GM18909 (cell line): ENCODE measurements around the gene MMP2.

ENCODE experiments used
- ATAC-seq: cut with Tn5 transposase; IDR thresholded peaks from one replicate; pipeline ENCODE4 v1.9.1; 2021; ENCODE audit warnings: mild to moderate bottlenecking; ENCODE audit not compliant: unreplicated experiment, poor library complexity

The MMP2 gene

DNA sequence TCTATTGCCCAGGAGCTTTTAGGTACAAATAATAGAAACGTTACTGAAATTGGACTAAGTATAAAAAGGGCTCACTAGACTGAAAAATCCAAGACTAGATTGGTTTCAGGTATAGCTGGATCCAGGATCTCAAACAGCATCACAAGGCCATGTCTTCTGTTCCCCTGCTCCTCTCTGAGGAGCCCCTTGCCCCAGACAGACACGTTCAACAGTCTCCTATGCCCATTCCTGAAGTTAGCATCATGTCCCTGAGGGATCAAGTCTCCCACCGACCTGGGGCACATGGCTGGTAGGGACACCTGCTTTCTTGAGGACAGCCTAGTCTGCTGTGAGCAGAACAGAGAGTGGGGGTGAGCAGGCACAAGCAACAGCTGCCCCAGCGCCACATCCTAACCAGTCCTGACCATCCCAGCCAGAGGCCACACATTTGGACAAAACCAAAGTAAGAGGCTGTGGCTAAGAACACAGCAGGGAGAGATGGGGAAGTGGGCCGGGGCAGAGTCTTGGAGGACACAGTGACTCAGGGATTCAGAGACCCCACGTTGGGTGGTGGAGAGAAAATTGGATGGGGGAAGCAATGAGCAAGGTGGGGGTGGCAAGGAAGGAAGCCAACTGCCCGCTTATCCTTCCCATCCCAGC is 10.5 kb upstream of the MMP2 start:
- ATAC-seq: no peak

DNA sequence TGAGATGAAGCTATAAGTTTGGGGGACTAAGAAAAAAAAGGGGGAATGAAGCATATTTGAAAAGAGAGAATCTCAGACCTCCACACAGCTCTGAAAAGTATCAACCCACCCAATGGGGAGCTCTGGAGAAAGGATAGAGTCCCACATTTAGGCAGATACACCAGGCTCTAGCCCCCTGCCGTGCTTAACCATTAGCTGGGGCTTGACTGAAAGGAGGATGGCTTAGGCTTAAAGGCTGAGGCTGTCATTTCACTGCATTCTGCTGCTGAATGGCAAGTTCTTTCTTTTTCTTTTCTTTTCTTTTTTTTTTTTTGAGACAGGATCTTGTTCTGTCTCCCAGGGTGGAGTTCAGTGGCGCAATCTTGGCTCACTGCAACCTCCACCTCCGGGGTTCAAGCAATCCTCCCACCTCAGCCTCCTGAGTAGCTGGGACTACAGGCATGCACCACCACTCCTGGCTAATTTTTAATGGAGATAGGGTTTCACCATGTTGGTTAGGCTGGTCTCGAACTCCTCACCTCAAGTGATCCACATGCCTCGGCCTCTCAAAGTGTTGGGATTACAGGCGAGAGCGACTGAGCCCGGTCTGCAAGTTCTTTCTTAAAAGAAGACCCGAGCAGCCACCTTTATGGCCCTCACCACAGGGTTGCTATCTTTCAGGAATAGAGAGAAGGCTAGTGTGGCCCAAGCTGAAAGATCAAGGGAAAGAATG is 9.0 kb upstream of the MMP2 start:
- no peak for ATAC-seq

DNA sequence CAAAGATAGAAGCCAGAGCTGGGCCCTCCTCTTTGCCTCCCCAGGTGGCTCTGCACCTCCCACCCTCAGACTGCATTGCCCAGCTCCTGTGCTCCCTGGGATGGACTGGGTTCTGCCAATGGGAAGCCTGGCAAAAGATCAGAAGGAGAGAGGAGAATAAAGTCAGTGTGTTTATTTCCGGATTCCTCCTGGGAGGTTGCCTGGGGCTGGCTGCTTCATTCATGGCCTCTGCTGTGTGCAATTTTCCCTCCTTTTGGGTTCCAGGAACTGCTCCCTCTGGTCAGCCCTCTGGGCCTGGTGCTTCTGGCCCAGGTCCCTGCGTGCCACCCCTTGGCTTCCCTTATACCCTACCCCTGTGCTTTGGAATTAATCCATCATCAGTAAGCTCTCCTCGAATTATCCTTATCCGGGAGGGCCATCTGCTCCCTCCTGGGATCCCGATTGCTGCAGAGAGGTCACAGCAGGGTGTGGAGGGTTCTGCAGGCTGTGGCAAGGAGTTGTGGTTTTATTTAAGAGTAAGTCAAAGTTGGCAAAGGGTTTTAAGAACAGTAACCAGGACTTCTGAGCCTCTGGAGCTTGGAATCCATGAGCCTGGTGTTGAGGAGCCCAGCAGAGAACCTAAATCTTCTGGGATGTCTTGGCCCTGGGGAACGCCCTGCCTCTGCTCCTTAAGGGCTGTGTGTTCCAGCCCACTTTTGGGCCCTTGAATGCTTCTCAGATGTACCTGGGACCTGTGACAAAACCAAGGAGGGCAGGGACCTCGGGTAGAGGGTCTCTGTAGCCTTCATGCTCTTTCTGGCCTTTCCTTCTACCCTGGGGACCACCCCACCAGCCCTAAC is 8.2 kb upstream of the MMP2 start:
- ATAC-seq: no peak

DNA sequence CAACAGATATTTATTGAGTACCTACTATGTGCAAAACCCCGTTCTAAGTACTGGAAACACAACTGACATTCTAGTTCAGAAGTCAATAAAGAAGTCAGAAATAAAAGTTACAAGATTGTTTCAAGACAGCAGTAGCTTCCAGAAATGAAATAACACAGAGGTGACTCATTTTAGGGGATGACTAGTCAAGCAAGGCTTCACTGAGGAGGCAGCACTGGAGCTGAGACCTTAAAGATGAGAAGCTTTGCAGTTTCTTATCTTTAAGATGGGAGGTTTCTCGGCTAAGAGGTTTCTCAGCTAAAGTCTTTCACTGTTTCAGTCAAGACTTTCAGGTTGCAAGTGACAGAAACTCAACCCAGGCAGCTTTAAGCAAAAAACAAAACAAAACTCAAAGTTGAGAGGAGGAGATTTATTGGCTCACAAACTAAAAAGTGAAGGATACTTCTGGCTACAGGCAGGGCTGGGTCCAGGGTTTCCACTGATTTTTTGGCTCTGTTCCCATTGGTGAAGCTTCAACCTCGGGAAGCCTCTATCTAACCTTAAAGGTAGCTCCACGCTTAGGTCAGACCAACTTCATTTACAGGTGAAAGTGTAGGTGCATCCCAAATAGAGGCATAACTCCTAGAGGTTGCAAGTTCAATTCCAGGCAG is 7.4 kb upstream of the MMP2 start:
- no peak for ATAC-seq

DNA sequence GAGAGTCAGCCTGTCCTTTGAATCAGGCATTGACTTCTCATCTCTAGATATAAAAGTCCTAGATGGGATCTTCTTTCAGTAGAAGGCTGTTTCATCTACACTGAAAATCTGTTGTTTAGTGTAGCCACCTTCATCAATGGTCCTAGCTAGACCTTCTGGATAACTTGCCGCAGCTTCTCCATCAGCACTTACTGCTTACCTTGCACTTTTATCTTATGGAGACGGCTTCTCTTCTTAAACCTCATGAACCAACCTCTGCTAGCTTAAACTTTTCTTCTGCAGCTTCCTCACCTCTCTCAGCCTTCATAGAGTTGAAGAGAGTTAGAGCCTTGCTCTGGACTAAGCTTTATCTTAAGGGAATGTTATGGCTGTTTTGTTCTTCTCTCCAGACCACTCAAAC is 5.4 kb upstream of the MMP2 start:
- no peak for ATAC-seq

DNA sequence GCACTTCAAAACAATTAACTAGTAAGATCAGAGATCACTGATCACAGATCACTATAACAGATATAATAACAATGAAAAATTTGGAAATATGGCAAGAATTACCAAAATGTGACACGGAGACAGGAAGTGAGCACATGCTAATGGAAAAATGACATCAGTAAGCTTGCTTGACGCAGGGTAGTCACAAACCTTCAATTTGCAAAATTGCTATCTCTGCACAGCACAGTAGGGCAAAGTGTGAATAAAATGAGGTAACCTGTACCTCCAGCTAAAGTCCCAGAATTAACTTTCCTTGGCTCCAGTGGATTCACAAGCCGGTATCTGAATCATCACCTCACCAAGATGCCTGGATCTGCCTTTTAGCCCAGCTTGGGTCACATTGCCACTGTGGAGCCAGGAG is 4.2 kb upstream of the MMP2 start:
- no peak for ATAC-seq

DNA sequence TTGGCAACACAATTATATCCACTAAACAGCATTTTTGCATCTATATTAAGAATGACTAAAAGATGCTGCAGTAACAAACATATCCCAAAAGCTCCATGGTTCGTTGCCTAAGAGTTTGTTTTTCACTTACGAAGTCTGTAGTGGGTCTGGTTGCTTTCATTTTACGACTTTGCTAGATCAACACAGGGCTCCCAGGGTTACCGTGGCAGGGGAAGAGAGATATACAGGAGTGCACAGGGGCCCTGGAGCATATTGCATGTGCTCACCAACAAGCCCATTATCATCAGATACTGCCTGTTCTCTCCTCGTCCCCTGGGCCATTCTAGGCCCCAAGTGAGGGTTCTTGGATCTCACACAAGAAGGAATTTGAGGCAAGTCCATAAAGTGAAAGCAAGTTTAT is 3.1 kb upstream of the MMP2 start:
- no peak for ATAC-seq

DNA sequence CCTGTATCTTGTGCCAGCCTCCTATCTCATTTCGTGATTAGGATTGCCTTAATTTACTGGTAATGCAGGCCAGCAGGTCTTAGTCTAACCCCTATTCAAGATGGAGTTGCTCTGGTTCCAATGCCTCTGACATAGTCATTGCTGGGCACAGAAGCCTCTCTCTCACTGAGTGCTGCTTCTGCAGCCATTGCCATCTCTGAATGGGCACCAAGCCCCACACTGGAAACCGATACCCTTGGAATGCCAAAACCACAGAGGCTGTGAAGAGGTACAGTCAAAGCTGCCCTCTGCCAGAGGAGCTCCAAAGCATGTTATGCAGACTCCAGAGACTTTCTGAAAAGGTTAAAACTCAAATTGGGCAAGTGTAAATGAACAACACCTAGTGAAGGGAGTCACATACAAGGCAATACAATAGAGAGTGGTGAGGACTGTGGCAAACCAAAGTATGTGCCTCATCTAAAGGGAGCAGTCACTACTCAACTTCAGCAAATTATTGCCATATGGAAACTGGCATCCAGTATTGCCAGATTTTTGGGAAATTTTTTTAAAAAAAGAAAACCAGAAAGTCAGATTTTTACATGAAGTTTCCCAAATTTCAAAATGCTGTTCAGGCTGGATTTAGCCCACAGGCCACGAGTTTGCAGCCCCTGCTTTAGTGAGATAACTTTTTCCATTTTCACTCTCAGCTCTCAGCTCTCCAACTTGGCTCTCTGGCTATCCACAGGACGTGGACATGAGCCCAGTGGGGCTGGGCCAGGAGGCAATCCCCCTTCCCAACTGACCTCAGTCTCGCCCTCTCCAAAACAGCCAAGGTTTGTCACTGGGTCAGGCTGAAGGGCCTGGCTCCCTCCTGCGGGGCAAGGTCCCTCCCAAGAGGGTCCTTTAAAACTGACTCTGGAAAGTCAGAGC is 2.1 kb upstream of the MMP2 start:
- no peak for ATAC-seq

DNA sequence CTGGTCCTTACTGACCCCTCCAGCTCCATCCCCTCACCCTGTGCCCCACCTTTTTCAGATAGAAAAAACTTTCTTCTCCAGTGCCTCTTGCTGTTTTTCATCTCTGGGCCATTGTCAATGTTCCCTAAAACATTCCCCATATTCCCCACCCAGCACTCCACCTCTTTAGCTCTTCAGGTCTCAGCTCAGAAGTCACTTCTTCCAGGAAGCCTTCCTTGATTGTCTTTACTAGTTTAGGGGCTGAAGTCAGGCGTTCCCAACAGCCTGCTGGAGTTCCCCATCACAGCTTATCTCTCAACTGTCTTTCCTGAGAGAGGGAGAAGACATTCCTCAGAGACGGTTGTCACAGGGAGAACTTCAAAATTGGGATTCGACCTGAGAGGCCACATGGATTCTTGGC is 1.3 kb upstream of the MMP2 start:
- no peak for ATAC-seq

DNA sequence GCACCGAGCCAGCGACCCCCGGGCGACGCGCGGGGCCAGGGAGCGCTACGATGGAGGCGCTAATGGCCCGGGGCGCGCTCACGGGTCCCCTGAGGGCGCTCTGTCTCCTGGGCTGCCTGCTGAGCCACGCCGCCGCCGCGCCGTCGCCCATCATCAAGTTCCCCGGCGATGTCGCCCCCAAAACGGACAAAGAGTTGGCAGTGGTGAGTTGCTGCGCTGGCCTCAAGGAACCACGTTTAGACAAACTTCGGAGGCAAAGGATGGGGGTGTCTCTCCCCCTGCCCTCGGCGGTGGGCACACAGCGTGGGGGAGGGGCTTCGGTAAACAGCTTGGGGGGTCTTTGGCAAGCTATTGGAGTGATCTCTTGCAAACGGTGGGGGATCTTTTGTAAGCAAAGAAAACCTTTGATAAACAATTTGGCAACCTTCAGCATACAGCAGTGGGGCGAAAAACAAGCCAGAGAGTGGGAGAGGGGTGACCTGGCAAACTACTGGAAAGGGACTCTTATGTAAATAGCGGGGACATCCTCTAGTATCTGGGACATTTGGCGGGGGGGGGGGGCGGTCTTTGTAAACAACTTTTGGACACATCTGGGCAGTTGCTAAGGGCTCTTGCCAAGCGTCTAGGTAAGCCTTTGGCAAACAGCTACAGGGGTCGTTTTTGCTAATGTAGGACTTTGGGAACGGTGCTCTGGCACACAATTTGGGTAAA is 587 bp downstream of the MMP2 start:
- ATAC-seq: no peak

DNA sequence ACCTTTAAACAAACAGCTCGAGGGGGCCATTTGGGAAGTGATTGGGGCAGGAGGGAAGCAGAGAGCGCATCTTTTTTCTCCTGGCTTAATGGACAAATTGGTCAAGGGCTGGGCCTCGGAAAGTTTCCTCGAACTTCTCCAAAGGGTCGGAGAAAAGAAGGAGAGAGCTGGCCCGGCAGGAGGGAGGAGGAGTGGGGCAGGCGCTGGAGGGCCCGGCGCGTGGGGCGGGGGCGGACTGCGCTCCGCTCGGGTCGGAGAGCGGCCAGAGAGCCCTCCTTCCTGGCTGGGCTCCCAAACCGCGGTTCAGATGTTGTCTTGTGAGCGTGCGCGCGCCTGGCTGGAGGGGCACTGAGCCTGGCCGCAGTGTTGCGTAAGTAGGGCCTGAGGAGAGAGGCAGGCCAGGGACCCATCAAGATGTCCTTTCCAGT is 1.2 kb downstream of the MMP2 start:
- no peak for ATAC-seq

DNA sequence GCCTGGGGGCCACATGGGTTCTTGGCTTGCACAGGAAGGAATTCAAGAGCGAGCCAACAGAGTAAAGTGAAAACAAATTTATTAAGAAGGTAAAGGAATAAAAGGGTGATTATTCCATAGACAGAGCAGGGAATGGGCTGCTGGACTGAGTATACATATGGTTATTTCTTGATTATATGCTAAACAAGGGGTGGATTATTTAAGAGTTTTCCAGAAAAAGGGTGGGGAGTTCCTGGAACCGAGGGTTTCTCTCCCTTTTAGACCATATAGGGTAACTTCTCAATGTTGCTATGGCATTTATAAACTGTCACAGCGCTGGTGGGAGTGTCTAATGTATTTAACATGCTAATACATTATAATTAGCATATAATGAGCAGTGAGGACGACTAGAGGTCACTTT is 2.0 kb downstream of the MMP2 start:
- no peak for ATAC-seq

DNA sequence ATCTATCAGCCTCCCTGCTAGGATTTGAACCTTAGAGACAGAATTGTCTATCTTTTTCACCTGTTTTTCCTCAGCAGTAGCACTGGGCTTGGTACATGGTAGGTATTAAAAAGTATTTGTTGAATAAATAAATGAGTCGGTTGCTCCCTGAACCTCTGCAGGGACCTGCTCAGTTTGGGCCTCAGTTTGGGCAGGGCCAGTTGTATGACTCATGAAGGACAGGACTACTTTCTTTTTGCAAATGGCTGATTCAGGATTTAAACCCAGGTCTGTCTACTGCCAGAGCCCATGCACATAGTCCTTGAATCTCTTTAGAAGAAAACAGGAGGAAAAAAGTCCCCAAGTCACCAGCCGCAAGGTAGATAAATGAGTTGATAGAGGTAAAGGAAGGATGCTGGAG is 3.1 kb downstream of the MMP2 start:
- ATAC-seq: no peak

DNA sequence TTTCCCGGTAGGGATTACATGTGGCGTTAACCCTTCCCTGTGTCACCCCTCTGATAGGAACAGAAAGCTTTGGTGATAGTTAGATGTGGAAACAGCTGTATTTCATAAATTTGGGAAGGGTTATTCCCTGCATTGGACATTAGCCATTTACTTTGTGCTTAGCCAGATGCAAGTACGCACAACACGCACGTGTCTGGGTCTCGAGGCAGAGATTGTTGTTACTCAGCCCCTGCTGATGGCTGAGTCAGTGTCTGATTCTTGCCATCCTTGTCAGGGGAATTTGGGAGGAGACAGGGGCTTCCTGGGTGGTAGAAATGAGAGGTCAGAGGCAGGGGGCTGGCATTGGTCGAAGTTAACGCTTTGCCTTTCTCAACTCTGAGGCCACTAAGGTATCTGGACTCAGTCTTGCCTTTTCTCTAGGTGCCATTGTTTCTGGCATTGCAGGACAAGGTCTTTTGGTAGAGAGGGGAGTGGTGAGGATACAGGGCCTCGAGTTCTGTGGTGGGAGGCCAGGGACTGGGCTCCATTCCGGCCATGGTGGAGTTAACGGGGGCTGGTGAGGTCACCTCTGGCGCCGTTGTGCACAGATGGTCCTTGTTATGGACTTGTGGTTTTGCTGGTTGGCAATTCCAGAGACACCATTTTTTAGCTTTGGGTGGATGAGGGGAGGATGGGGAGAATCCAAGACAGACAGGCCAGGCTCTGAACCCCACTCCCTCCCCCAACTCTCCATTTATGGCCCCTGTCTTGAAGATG is 8.2 kb downstream of the MMP2 start:
- ATAC-seq: no peak

DNA sequence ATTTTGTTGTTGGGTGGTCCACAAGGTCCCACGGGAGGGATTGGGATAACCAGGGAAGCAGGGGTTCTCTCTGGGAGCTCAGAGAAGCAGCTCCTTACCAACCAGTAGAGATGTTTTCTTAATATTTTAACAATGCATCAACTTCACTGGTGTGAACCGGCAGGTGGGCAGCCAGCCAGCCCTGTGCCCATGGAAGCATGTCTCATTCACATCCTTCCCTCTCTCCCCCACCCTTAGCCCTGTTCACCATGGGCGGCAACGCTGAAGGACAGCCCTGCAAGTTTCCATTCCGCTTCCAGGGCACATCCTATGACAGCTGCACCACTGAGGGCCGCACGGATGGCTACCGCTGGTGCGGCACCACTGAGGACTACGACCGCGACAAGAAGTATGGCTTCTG is 9.3 kb downstream of the MMP2 start:
- ATAC-seq: no peak

DNA sequence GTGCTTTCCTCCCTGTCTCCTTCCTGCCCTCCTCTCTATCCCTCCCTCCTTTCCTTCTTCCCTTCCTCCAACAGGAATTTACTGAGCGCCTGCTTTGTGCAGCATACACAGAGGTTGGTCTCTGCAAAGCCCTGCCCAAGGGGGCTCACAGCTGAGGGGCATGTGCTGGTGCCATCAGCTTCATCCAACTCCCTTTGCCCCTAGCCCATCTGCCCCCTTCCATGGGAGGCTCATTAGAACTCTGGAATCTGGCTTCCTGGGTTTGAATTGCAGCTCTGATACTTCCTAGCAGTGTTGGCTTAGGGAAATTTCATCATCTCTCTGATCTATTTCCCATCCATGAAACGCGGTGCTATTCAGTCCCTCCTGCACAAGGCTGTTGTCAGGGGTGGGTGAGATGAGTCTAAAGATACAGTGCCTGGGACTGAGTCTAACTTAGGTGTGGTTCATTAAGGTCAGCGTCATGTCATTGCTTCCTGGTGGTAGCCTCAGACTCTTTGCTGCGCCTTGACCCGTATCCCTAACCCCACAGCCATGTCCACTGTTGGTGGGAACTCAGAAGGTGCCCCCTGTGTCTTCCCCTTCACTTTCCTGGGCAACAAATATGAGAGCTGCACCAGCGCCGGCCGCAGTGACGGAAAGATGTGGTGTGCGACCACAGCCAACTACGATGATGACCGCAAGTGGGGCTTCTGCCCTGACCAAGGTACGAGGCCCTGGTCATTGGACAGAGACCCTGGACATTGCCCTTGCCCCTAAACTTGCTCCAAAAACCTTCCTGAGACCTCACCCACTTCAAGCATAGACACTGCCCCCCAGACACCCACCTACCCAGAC is 10.3 kb downstream of the MMP2 start:
- no peak for ATAC-seq

DNA sequence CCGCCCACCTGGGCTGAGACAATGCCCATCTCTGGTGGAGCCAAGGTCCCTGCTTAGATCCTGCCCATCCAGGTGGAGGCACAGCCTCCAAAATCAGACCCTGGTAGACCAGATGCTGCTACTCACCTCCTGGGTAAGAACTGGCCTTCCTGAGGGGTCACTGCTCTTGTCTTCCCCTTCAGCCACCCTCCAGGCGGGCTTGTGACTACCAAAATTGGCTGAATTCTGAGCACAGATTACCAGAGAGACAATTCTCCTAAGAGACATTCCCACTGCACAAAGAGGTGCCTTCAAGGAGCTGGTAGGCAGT is 10.9 kb downstream of the MMP2 start:
- no peak for ATAC-seq

DNA sequence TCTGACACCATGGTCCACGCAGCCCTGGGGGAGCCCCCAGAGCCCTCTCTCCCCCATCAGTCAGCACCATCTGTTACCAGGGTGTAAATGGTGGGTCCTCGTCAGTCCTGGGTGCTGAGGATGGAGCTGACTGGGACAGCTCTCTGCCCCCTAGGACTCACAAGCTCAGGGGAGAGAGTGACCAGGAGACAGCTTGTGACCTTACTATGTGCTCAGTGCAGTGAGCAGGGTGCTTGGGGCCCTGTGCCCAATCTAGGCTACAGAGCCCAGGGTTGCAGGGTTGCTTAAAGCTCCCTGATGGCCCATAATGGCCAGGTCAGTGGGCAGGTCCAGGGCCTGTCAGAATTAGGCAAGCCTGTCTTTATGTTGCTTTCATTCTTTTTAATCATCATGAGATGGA is 11.3 kb downstream of the MMP2 start:
- no peak for ATAC-seq
